ENCODE results near the gene OSM. TPM values are rescaled to one million over a fixed set of nuclear protein-coding genes. Genes with fewer than 3 reads are reported as not detected.

OSM gene
- total RNA-seq, 1 experiment from 2014 or later: not detected

- Histone ChIP-seq H3K4me2 (ENCODE audit: low read length) (no peak overlapping the region), H3F3A (ENCODE audit: low read length, unreplicated experiment) (no peaks in the 10 kb centered on the region), H3K27me3 (ENCODE audit: low read length) (no peaks in the 10 kb centered on the region), H3K4me1 (ENCODE audit: insufficient read depth, low read length) (peaks cover 34% of the 10 kb centered on the region), H3K9ac (ENCODE audit: low read length) (no peak overlapping the region), H3K79me2 (ENCODE audit: low read length) (no peaks in the 10 kb centered on the region), H3K9me3 (ENCODE audit: low read length) (no peaks in the 10 kb centered on the region), H3K4me3 (ENCODE audit: low read length) (no peak overlapping the region), H4K20me1 (ENCODE audit: low read length) (no peaks in the 10 kb centered on the region), H3K9me2 (replicated peaks; ENCODE audit: low read length) (no peaks in the 10 kb centered on the region), H2AFZ (ENCODE audit: low read length) (no peak overlapping the region), H3K27ac (ENCODE audit: low read length) (no peak overlapping the region), H3K36me3 (ENCODE audit: low read depth, low read length) (peaks cover 3% of the 10 kb centered on the region; the same call in 1 of the 2 replicates)
- ATAC-seq (no peak), DNase-seq (no peak)
- CTCF ChIA-PET: no interaction called here
- intact Hi-C loops (cut with micrococcal nuclease): no loop called here
- TF ChIP-seq CTCF (conservative IDR thresholded peaks at IDR 0.05; ENCODE audit: low read depth, low read length) (no peak), EZH2 (IDR thresholded peaks at IDR 0.05; ENCODE audit: low read length, unreplicated experiment) (no peak), EZH2phosphoT487 (IDR thresholded peaks at IDR 0.05; ENCODE audit: borderline replicate concordance, low read length) (no peak)
- POLR2A ChIA-PET (ENCODE audit: unreplicated experiment): no interaction called here
- no TSS peak for BruUV-seq (replicated peaks)
Measured at GRCh38 chr22:30294830-30295229, 28.2 kb upstream of the OSM start.

GRCh38 chr22:30294066-30294465, 27.4 kb upstream of the OSM start:
- Histone ChIP-seq H3K36me3 (ENCODE audit: low read depth, low read length) (peaks cover 3% of the 10 kb centered on the region; the same call in 1 of the 2 replicates), H2AFZ (ENCODE audit: low read length) (no peak overlapping the region), H3K4me3 (ENCODE audit: low read length) (no peak overlapping the region), H3K79me2 (ENCODE audit: low read length) (no peaks in the 10 kb centered on the region), H3K27me3 (ENCODE audit: low read length) (no peaks in the 10 kb centered on the region), H3K9ac (ENCODE audit: low read length) (no peak overlapping the region), H4K20me1 (ENCODE audit: low read length) (no peaks in the 10 kb centered on the region), H3K9me2 (replicated peaks; ENCODE audit: low read length) (no peaks in the 10 kb centered on the region), H3K4me1 (ENCODE audit: insufficient read depth, low read length) (peaks cover 32% of the 10 kb centered on the region), H3K27ac (ENCODE audit: low read length) (no peak overlapping the region), H3K4me2 (ENCODE audit: low read length) (no peak overlapping the region), H3F3A (ENCODE audit: low read length, unreplicated experiment) (no peaks in the 10 kb centered on the region), H3K9me3 (ENCODE audit: low read length) (no peaks in the 10 kb centered on the region)
- ATAC-seq (no peak), DNase-seq (no peak)
- BruUV-seq (replicated peaks): no TSS peak
- CTCF ChIA-PET: no interaction called here
- intact Hi-C loops (cut with micrococcal nuclease): no loop called here
- POLR2A ChIA-PET (ENCODE audit: unreplicated experiment): interaction anchor here (1.1 kb wide), 1 partner anchor 17 kb away, joined by 3 read pairs; no protein-coding TSS in a partner anchor
- TF ChIP-seq EZH2 (IDR thresholded peaks at IDR 0.05; ENCODE audit: low read length, unreplicated experiment) (no peak), CTCF (conservative IDR thresholded peaks at IDR 0.05; ENCODE audit: low read depth, low read length) (no peak), EZH2phosphoT487 (IDR thresholded peaks at IDR 0.05; ENCODE audit: borderline replicate concordance, low read length) (no peak)

GRCh38 chr22:30293026-30293425, 26.4 kb upstream of the OSM start:
- POLR2A ChIA-PET (ENCODE audit: unreplicated experiment): no interaction called here
- Histone ChIP-seq H3K27ac (ENCODE audit: low read length) (no peak overlapping the region), H2AFZ (ENCODE audit: low read length) (no peak overlapping the region), H3K4me1 (ENCODE audit: insufficient read depth, low read length) (peaks cover 30% of the 10 kb centered on the region), H3K4me2 (ENCODE audit: low read length) (no peak overlapping the region), H3K9me2 (replicated peaks; ENCODE audit: low read length) (no peaks in the 10 kb centered on the region), H3K9me3 (ENCODE audit: low read length) (no peaks in the 10 kb centered on the region), H3F3A (ENCODE audit: low read length, unreplicated experiment) (no peaks in the 10 kb centered on the region), H3K4me3 (ENCODE audit: low read length) (no peak overlapping the region), H4K20me1 (ENCODE audit: low read length) (no peaks in the 10 kb centered on the region), H3K9ac (ENCODE audit: low read length) (no peak overlapping the region), H3K36me3 (ENCODE audit: low read depth, low read length) (peaks cover 3% of the 10 kb centered on the region; the same call in 1 of the 2 replicates), H3K79me2 (ENCODE audit: low read length) (0 out of 2 replicates have a peak, but pooled peaks cover 3% of the 10 kb centered on the region), H3K27me3 (ENCODE audit: low read length) (no peaks in the 10 kb centered on the region)
- DNase-seq: no peak
- intact Hi-C loops (cut with micrococcal nuclease): no loop called here
- no TSS peak for BruUV-seq (replicated peaks)
- no peak for ATAC-seq
- TF ChIP-seq EZH2 (IDR thresholded peaks at IDR 0.05; ENCODE audit: low read length, unreplicated experiment) (no peak), CTCF (conservative IDR thresholded peaks at IDR 0.05; ENCODE audit: low read depth, low read length) (no peak), EZH2phosphoT487 (IDR thresholded peaks at IDR 0.05; ENCODE audit: borderline replicate concordance, low read length) (no peak)
- CTCF ChIA-PET: no interaction called here
